HG02852 (cell line): ENCODE results near the gene ACTMAP.
"Not testable (repeated sequence)": the region's sequence is repeated elsewhere in the genome, so short reads cannot be mapped to it uniquely, and the experiment has no call there.

Source experiments
- ATAC-seq: cut with Tn5 transposase; IDR thresholded peaks from one replicate; pipeline ENCODE4 v1.9.1; 2021; ENCODE audit warnings: mild to moderate bottlenecking, moderate library complexity; ENCODE audit not compliant: unreplicated experiment

The ACTMAP gene

GRCh38 chr19:40750058-40750873 lies at the start of gene ACTMAP:
Gene ACTMAP, minus strand, starts transcription at chr19:40750477. Its CDS starts 674 bp downstream, at chr19:40749803.
- ATAC-seq: peak; percentile 80

GRCh38 chr19:40799558-40800338 lies 49.5 kb upstream of the ACTMAP start:
- ATAC-seq: no peak

DNA sequence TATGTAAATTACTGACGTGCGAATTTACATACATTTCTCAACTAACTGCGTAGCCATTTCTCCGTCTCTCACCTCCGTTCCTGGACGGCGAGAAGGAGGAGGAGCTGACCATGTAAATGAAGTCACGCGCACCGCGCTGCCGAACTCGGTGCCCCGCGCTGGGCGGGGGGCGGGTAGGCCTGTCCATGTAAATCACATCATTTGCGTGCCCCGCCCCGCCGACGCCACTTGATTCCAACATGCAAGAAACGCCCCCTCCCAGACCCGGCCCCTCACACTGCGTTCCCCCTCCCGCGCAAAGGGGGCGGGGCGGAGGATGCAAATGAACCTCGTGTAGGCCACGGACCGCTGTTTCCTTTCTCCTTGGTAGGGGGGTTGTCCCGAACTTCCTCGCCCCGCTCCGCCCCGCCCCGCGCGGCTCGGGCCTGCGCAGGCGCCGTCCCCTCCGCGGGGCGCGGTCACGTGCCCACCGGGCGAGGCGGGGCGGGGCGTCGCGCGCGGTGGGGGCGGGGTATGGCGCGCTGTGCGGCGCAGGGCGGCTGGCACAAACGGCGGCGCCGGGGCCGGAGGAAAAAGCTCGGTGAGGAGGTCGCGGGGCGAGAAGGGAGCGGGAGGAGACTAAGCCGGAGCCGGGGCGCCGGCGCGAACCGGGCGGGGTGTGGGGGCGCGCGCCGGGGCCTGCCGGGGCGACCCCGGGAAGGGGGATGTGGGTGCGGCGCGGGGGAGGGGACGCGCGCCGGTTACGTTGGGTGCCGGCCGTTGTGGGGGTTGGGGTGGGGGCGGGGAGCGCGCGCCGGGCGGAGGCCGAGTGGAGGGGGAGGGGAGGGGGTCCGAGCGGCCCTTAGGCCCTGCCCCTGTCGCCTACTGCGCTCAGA lies 48.6 kb upstream of the ACTMAP start, which contains the start of gene EGLN2:
Gene EGLN2, plus strand, starts transcription at position 509 of the 875 bp plus-strand sequence. CDS start 1,382 bp downstream, outside the sequence.
- peak; percentile 78 for ATAC-seq

GRCh38 chr19:40797963-40798682 lies 47.8 kb upstream of the ACTMAP start:
- ATAC-seq: no peak

- ATAC-seq: no peak
These were observed 47.1 kb upstream of the ACTMAP start for GRCh38 chr19:40797166-40797962.

- ATAC-seq: no peak
These were observed 41.7 kb upstream of the ACTMAP start for GRCh38 chr19:40791996-40792395.

GRCh38 chr19:40791349-40791748 lies 41.1 kb upstream of the ACTMAP start:
- ATAC-seq: no peak

DNA sequence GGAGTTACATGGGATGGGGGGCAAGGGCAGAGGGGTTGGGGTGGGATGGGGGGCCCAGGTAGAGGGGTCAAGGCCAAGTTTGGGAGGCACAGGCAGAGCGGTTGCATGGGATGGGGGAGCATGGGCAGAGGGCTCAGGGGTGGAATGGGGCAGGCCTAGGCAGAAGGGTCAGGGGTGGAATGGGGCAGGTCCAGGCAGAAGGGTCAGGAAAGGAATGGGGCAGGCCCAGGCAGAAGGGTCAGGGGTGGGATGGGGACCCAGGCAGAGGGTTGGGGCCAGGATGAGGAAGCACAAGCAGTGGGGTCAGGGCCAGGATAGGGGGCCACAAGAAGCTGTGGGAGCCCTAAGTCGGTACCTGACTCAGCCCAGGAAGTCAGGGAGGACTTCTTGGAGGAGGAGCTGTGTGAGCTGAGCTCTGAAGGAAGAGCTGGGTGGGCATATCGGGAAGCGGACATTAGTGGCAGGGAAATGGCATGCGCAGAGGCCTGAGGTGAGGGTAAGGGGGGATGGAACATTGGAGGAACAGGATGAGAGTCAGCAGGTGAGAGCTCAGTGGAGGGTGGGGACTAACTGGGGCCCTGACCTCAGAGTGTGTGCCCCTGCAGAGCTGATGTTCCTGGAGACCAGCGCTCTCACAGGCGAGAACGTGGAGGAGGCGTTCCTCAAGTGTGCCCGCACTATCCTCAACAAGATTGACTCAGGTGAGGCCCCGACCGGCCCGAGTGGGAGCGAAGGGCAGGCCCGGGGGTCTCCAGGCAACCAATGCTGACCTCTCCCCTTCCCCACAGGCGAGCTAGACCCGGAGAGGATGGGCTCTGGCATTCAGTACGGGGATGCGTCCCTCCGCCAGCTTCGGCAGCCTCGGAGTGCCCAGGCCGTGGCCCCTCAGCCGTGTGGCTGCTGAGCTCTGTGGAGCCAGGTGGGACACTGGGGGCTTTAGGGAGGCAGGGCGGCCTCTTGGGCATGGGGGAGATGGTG lies 36.1 kb upstream of the ACTMAP start:
- no peak for ATAC-seq

DNA sequence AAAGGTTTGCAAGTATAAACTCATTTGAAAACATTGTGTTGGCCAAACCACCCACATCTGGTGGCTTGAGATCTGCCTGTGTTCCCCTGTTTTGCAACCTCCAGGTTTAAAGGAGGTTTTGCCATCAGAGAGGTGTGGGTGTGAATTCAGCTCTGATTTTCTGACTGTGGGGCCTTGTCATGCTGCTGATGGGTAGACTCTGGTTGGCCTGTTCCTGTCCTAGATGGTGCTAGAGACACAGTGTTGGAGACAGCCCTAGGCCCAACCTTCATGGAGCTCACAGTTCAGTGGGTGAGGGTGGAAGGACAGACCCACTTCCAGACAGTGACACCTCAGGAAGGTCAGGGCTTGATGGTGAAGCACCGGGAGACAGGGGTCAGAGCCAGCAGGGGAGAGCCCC lies 35.2 kb upstream of the ACTMAP start:
- ATAC-seq: no peak

GRCh38 chr19:40784146-40784545 lies 33.9 kb upstream of the ACTMAP start:
- not testable (repeated sequence) for ATAC-seq

DNA sequence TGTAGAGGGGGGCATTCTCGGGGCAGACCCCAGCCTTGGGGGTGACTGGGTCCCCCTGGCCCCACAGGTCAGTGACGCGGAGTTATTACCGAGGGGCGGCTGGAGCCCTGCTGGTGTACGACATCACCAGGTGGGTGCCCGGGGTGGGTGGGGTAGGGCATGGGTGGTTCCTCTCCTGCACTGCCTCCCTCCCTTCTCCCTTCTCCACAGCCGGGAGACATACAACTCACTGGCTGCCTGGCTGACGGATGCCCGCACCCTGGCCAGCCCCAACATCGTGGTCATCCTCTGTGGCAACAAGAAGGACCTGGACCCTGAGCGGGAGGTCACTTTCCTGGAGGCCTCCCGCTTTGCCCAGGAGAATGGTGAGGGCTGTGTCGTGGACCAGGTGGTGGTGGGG lies 33.4 kb upstream of the ACTMAP start:
- ATAC-seq: no peak

DNA sequence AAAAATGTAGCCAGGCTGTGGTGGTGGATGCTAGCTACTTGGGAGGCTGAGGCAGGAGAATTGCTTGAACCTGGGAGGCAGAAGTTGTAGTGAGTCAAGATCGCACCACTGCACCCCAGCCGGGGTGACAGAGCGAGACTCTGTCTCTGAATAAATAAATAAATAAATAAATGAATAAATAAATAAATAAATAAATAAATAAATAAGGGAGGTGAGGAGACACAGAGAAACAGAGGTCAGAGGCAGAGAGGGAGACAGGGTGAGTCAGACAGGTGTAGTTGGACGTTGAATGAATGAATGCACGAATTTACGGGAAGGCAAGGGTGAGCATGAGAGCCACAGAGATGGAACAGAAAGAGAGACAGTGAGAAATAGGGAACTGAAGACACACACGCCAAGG lies 30.9 kb upstream of the ACTMAP start:
- ATAC-seq: no peak

DNA sequence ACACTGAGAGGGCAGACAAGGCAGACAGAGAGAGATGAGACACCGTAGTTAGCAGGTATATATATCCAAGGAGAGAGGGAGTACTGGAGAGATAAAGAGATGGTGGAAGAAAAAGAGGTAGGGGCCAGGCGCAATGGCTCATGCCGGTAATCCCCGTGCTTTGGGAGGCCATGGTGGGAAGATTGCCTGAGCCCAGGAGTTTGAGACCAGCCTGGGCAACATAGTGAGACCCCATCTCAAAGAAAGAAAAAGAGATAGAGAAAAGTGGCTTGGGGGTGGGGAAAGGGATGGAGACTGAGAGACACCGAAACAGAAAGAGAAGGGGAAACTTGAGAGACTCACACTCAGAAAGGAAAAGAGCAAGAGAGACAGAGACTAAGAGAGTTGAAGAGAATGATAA lies 30.3 kb upstream of the ACTMAP start:
- no peak for ATAC-seq

GRCh38 chr19:40778706-40779284 lies 28.5 kb upstream of the ACTMAP start:
- no peak for ATAC-seq

DNA sequence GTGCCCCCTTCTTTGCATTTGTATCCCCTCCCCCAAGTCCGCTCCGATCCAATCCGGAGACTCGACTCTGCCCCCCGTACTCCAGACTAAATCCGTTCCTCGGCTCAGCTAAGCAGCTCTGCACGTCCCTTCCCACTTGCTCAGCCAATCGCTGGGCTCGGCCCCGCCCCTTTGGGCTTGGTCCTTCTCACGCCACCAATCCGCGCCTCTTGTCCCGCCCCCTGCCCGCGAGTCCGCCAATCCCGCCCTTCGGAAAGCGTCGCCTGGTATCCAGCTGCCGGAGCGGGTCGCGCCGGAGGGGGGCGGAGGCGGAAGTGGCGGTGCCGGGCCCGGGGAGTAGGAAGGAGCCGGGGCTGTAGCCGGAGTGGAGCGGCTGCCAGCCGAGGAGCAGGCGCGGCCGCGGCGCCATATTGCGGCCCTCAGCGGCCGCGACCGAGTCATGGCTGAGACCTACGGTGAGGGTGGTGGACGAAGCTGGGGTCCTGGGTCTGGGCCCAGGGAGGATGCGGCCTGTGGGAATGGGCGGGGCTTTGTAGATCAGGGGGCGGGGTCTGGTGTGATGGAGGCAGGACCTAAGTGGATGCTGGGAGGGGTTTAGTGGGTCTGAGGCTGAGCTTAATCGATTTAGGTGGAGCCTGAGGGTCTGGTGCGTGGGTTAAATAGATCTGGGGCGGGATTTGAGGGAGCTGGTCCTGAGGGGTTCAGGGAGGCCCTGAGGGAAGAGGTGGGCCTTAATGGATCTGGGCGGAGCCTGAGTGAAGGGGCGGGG lies 27.8 kb upstream of the ACTMAP start, which contains the start of gene RAB4B:
Gene RAB4B, plus strand, starts transcription at position 311 of the 769 bp plus-strand sequence. Its CDS starts 129 bp downstream, at position 440.
- ATAC-seq: peak; percentile 54

DNA sequence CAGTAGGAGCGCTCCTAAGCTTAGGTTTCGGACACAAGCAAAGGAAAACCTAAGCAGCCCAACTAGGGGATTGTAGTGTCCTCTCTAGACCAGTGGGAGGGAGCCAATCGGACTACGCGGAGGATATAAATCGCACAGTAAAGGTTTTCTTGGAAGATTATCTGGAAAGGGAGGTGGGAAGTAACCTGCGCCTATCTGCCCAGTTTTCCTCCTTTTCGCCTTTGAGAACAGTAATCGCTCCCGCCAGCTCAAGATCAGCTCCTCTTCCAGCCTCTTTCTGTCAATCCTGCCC lies 27.3 kb upstream of the ACTMAP start:
- ATAC-seq: no peak

DNA sequence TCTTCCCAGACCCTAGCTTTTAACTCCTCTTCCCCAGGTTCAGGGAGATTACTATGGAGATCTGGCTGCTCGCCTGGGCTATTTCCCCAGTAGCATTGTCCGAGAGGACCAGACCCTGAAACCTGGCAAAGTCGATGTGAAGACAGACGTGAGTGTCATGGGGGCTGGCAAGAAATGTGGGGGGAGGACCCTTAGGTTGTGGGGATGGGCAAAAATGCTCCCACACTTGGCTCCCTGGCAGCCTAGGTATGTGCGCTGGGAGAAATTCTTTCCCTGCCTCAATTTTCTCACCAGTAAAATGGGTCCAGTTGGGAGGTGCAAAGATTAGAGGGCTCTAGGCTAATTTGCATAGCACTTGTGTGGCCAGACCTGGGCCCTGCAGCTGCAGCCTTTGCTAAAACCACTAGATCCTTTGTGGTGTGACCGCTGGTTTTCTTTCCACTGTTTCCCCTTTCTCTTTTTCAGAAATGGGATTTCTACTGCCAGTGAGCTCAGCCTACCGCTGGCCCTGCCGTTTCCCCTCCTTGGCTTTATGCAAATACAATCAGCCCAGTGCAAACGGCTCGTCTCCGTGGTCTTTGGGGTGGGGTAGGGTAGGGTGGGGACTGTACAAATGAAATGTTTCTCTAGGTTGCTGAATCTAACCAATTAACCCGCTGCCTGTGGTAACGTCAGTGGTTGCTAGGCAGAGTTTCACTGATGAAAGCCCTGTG lies 26.8 kb upstream of the ACTMAP start:
- ATAC-seq: peak; percentile 61
